K562 (cell line): ENCODE results near the gene ZNF787. TPM values are rescaled to one million over a fixed set of nuclear protein-coding genes. Genes with fewer than 3 reads are reported as not detected.

Source experiments
- BCOR ChIP-seq: fragments of 450-650 bp; IDR thresholded peaks from 2 replicates; pipeline ENCODE4 v1.6.1; 2016
- BRF1 ChIP-seq: IDR thresholded peaks from 3 replicates; pipeline ENCODE4 v1.6.1; 2011; ENCODE audit warnings: borderline replicate concordance, mild to moderate bottlenecking; ENCODE audit not compliant: insufficient read length; ENCODE audit errors: extremely low read depth
- CHD1 ChIP-seq: fragments of 200-600 bp; sonication (generic); IDR thresholded peaks from one replicate; pipeline ENCODE4 v1.6.1; 2012; ENCODE audit warnings: mild to moderate bottlenecking, moderate library complexity, low read length, inconsistent platforms
- ELF4 ChIP-seq: fragments of 450-650 bp; formaldehyde crosslinking; IDR thresholded peaks from 2 replicates; pipeline ENCODE4 v1.4.0; 2022; ENCODE audit warnings: missing genetic modification characterization
- JUND ChIP-seq, 2 experiments: IDR thresholded peaks; 2 replicates in 1 of 2; 3 replicates in 1 of 2; pipeline ENCODE4 v1.6.1; 2011; ENCODE audit warnings: borderline replicate concordance in 2 of 2, low read depth in 2 of 2, low read length in 2 of 2, improper control_type of control experiment in 1 of 2, missing biosample characterization in 1 of 2, missing genetic modification characterization in 1 of 2, missing genetic modification reagents in 1 of 2
- KLF13 ChIP-seq: fragments of 450-650 bp; IDR thresholded peaks from 2 replicates; pipeline ENCODE4 v1.6.1; 2016; ENCODE audit warnings: missing genetic modification characterization, low read depth, mild to moderate bottlenecking, missing compliant biosample characterization, moderate library complexity, borderline replicate concordance
- MED1 ChIP-seq: sonication (generic); formaldehyde crosslinking; IDR thresholded peaks from 2 replicates; pipeline ENCODE4 v1.8.1; 2023; ENCODE audit warnings: missing genetic modification reagents, borderline replicate concordance
- PHF20 ChIP-seq: fragments of 450-650 bp; IDR thresholded peaks from 2 replicates; pipeline ENCODE4 v1.6.1; 2018; ENCODE audit not compliant: partially characterized antibody
- RFX5 ChIP-seq: IDR thresholded peaks from 2 replicates; pipeline ENCODE4 v1.6.1; 2011; ENCODE audit warnings: low read depth, mild to moderate bottlenecking, improper control_type of control experiment, low read length
- SMAD1 ChIP-seq: fragments of 150-350 bp; IDR thresholded peaks from 2 replicates; pipeline ENCODE4 v1.6.1; 2014; ENCODE audit warnings: low read length, low read depth; ENCODE audit not compliant: partially characterized antibody
- STAG1 ChIP-seq: sonication (generic); formaldehyde crosslinking; IDR thresholded peaks from 2 replicates; pipeline ENCODE4 v1.5.0; 2020; ENCODE audit warnings: missing genetic modification reagents, borderline replicate concordance
- XRCC3 ChIP-seq: fragments of 450-650 bp; IDR thresholded peaks from 2 replicates; pipeline ENCODE4 v1.6.1; 2017; ENCODE audit warnings: mild to moderate bottlenecking, moderate library complexity
- ZNF140 ChIP-seq: fragments of 250-450 bp; sonication (Bioruptor Pico); IDR thresholded peaks from 2 replicates; pipeline ENCODE4 v1.8.0; 2021; ENCODE audit warnings: moderate library complexity, mild to moderate bottlenecking, inconsistent platforms
- ZNF263 ChIP-seq: sonication (generic); formaldehyde crosslinking; IDR thresholded peaks from 2 replicates; pipeline ENCODE4 v1.8.0; 2022; ENCODE audit warnings: mild to moderate bottlenecking, missing genetic modification reagents, borderline replicate concordance
- ZNF668 ChIP-seq: fragments of 250-450 bp; sonication (Bioruptor Pico); IDR thresholded peaks from 2 replicates; pipeline ENCODE4 v1.8.0; 2022; ENCODE audit warnings: mild to moderate bottlenecking, inconsistent platforms
- ZNF695 ChIP-seq: fragments of 450-650 bp; formaldehyde crosslinking; IDR thresholded peaks from 2 replicates; pipeline ENCODE4 v1.4.0; 2020; ENCODE audit warnings: mild to moderate bottlenecking, moderate library complexity
- ZNF764 ChIP-seq: fragments of 250-450 bp; sonication (Bioruptor Pico); IDR thresholded peaks from 2 replicates; pipeline ENCODE4 v1.4.0; 2020; ENCODE audit warnings: low read depth, mild to moderate bottlenecking, moderate library complexity
- ZNF778 ChIP-seq: fragments of 450-650 bp; formaldehyde crosslinking; IDR thresholded peaks from 2 replicates; pipeline ENCODE4 v1.4.0; 2020; ENCODE audit warnings: mild to moderate bottlenecking, moderate library complexity
- polyA plus RNA-seq, 8 experiments: library from polyadenylated mRNA; depleted of rRNA in 4 of 8; stranded (reverse) in 5 of 8; unstranded in 3 of 8; fragments of >200 nt; fragmentation: Nextera tagmentation in 2 of 8; fragmentation: Illumina TruSeq in 1 of 8; extraction: Ambion mirVana in 2 of 8; extraction: Trizol in 1 of 8; gene quantifications; 2 replicates each; pipeline versions ENCODE4 v1.2.1 to v1.2.3, GENCODE V29; 2011 to 2014; ENCODE audit warnings: inconsistent platforms in 1 of 8, missing spikeins in 1 of 8
- total RNA-seq, 7 experiments: library from RNA; depleted of rRNA in 6 of 7; stranded (reverse); fragments of >200 nt in 6 of 7; fragmentation: Illumina TruSeq in 2 of 7; extraction: Trizol in 2 of 7; gene quantifications; 2 replicates each; pipeline versions ENCODE4 v1.2.1 to v1.2.3, GENCODE V29; 2011 to 2021; ENCODE audit warnings: low replicate concordance in 1 of 7
- TF ChIP-seq, protein P1 (sequence below): fragments of 450-650 bp; IDR thresholded peaks from 2 replicates; pipeline ENCODE4 v1.7.0; 2016; ENCODE audit warnings: borderline replicate concordance
- TF ChIP-seq, protein P2 (sequence below): fragments of 450-650 bp; IDR thresholded peaks from 2 replicates; pipeline ENCODE4 v1.6.1; 2016; ENCODE audit warnings: low read depth, mild to moderate bottlenecking, moderate library complexity
- TF ChIP-seq, protein P3 (sequence below): fragments of 250-450 bp; sonication (Bioruptor Pico); IDR thresholded peaks from 2 replicates; pipeline ENCODE4 v1.5.0; 2022; ENCODE audit warnings: mild to moderate bottlenecking
- TF ChIP-seq, protein P4 (sequence below): sonication (generic); formaldehyde crosslinking; IDR thresholded peaks from 2 replicates; pipeline ENCODE4 v1.8.1; 2023; ENCODE audit warnings: mild to moderate bottlenecking, missing genetic modification reagents

ZNF787 gene
- total and polyA plus RNA-seq, 9 of the 15 experiments (the other 6 are each of a cell fraction or from before 2014, with no cell fraction given), result 0.45 to 77.6 (median 7.3) TPM

DNA sequence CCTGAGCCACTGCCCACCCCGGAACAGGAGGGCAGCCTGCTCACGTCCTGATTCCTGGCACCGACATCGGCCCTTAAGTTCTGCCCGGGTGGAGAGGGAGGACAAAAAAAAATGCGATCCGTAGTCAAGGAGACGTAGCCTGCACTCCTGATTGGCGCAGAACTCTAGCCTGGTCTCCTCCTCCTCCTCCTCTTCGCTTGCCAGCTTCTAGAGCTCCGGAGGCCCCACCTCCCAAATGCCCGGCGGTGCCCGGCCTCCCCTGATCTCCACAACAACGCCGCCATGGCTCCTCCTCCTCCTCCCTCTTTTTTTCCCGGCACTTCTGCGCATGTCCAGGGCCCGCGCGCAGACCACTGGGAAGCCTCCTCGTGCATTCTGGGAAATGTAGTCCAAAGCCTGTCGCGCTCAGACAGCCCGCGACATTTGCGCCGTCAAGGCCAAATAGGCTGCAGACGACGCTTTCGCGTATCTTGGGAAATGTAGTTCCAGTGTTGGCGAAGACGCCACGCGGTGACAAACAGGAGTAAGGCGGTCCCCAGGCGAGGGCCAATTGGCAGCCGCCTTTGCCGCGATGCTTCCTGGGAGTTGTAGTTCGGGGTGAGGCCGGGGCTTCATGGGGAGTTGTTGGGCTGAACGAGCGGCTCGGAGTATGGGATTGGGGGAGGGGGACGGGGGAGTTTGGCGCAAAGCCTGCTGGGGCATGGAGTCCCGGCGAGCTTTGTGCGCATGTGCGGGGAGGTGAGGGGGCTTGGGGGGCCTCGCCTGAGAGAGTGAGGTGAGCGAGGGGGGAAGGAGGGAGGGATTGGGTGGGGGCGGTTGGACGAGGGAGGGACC lies 19.7 kb upstream of the ZNF787 start, which contains the start of gene ZNF444 (continued):
- no peak for TF ChIP-seq KLF13 (tag)
- TF ChIP-seq SMAD1, result no peak
- no peak for TF ChIP-seq MED1 (CRISPR knock-in tag)
- TF ChIP-seq ZNF263 (CRISPR knock-in tag), result peak; percentile 84
- TF ChIP-seq, protein P1, sequence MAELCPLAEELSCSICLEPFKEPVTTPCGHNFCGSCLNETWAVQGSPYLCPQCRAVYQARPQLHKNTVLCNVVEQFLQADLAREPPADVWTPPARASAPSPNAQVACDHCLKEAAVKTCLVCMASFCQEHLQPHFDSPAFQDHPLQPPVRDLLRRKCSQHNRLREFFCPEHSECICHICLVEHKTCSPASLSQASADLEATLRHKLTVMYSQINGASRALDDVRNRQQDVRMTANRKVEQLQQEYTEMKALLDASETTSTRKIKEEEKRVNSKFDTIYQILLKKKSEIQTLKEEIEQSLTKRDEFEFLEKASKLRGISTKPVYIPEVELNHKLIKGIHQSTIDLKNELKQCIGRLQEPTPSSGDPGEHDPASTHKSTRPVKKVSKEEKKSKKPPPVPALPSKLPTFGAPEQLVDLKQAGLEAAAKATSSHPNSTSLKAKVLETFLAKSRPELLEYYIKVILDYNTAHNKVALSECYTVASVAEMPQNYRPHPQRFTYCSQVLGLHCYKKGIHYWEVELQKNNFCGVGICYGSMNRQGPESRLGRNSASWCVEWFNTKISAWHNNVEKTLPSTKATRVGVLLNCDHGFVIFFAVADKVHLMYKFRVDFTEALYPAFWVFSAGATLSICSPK, result no peak
- TF ChIP-seq, protein P2, sequence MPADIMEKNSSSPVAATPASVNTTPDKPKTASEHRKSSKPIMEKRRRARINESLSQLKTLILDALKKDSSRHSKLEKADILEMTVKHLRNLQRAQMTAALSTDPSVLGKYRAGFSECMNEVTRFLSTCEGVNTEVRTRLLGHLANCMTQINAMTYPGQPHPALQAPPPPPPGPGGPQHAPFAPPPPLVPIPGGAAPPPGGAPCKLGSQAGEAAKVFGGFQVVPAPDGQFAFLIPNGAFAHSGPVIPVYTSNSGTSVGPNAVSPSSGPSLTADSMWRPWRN, result no peak
- TF ChIP-seq ZNF764 (CRISPR knock-in tag), result no peak
- TF ChIP-seq JUND (IDR thresholded peaks at IDR 0.05; ENCODE audit: borderline replicate concordance, low read depth, low read length), result peak; percentile 40; the same call in 1 of the 2 replicates
- no peak; the same call in 2 of the 3 replicates for TF ChIP-seq JUND (tag; IDR thresholded peaks at IDR 0.05; ENCODE audit: borderline replicate concordance, low read depth, low read length)
- TF ChIP-seq XRCC3, result no peak
- no peak for TF ChIP-seq PHF20
- TF ChIP-seq ZNF668 (CRISPR knock-in tag), result no peak
- no peak for TF ChIP-seq BRF1
- TF ChIP-seq, protein P3, sequence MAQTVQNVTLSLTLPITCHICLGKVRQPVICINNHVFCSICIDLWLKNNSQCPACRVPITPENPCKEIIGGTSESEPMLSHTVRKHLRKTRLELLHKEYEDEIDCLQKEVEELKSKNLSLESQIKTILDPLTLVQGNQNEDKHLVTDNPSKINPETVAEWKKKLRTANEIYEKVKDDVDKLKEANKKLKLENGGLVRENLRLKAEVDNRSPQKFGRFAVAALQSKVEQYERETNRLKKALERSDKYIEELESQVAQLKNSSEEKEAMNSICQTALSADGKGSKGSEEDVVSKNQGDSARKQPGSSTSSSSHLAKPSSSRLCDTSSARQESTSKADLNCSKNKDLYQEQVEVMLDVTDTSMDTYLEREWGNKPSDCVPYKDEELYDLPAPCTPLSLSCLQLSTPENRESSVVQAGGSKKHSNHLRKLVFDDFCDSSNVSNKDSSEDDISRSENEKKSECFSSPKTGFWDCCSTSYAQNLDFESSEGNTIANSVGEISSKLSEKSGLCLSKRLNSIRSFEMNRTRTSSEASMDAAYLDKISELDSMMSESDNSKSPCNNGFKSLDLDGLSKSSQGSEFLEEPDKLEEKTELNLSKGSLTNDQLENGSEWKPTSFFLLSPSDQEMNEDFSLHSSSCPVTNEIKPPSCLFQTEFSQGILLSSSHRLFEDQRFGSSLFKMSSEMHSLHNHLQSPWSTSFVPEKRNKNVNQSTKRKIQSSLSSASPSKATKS (CRISPR knock-in tag), result no peak
- TF ChIP-seq ZNF695 (CRISPR knock-in tag), result no peak
- no peak for TF ChIP-seq CHD1
- TF ChIP-seq, protein P4, sequence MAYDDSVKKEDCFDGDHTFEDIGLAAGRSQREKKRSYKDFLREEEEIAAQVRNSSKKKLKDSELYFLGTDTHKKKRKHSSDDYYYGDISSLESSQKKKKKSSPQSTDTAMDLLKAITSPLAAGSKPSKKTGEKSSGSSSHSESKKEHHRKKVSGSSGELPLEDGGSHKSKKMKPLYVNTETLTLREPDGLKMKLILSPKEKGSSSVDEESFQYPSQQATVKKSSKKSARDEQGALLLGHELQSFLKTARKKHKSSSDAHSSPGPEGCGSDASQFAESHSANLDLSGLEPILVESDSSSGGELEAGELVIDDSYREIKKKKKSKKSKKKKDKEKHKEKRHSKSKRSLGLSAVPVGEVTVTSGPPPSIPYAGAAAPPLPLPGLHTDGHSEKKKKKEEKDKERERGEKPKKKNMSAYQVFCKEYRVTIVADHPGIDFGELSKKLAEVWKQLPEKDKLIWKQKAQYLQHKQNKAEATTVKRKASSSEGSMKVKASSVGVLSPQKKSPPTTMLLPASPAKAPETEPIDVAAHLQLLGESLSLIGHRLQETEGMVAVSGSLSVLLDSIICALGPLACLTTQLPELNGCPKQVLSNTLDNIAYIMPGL (CRISPR knock-in tag), result no peak
- TF ChIP-seq STAG1, result no peak
- no peak for TF ChIP-seq RFX5
- TF ChIP-seq ELF4, result no peak; the same call in 1 of the 2 replicates
- no peak for TF ChIP-seq ZNF140 (CRISPR knock-in tag)
- no peak; the same call in none of the 2 replicates for TF ChIP-seq BCOR
- no peak for TF ChIP-seq ZNF778
